ENCODE data around the gene TRIML1.
"Not testable (repeated sequence)": the region's sequence is repeated elsewhere in the genome, so short reads cannot be mapped to it uniquely, and the experiment has no call there.

The TRIML1 gene

DNA sequence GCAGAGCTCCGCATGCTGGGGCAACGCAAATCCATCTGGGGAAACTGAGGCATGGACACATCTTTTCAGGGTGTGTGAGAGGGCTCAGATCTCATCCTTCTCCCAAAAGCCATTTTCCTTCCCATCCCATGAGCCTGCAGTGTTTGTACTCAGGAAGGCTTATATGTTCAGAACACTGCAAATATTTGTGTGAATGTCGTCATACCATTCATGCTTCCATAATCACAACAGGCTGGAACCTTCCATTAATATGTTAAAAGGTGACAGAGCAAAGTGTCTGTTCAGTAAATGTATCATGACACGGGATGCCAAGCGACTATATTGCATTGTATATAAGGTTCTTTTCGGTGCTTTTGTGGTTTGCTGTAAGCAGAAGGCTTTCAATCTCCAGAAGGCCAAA is 8.5 kb downstream of the TRIML1 start:
- H3K4me3 ChIP-seq (ENCODE audit: low read depth, low read length), result no peak overlapping the region

- no peak overlapping the region for H3K4me3 ChIP-seq (ENCODE audit: low read depth, low read length)
Observed at GRCh38 chr4:188154668-188155405, 15.6 kb downstream of the TRIML1 start.

DNA sequence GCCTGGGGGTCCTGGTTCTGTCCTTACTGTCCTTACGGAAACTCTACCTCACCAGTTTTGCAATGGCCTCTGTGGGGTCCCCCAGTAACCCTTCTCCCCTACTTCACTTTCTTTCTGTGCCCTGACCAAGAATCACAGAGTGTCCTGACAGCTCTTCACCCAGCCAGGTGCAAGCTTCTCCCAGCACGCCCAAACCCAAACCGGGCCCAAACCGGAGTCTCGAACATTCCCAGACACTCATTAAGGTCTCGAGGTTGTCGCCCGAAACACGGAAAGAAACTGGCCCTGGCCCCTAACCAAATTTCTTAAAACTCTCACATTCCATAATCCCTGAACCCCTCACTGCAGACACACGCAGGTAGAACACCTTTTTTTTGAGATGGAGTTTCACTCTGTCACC is 19.1 kb downstream of the TRIML1 start:
- no peak overlapping the region for H3K4me3 ChIP-seq (ENCODE audit: low read depth, low read length)

DNA sequence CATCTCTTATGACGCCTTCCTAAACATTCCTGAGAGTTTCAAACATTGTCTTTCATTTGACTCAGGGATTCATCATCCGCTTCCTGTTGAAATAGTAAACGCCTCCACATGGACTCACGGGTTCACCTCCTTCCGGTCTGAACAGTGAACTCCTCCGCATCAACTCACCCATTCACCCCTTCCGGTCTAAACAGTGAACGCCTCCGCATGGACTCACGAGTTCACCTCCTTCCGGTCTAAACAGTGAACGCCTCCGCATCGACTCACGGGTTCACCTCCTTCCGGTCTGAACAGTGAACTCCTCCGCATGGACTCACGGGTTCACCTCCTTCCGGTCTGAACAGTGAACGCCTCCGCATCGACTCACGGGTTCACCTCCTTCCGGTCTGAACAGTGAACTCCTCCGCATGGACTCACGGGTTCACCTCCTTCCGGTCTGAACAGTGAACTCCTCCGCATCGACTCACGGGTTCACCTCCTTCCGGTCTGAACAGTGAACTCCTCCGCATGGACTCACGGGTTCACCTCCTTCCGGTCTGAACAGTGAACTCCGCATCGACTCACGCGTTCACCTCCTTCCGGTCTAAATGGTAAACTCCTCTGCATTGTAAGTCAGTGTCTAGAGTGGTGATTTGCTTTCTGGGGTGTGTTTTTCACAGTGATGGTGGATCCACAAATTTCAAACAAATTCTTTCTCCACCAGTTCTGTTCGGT is 20.4 kb downstream of the TRIML1 start:
- not testable (repeated sequence) for H3K4me3 ChIP-seq (ENCODE audit: low read depth, low read length)

DNA sequence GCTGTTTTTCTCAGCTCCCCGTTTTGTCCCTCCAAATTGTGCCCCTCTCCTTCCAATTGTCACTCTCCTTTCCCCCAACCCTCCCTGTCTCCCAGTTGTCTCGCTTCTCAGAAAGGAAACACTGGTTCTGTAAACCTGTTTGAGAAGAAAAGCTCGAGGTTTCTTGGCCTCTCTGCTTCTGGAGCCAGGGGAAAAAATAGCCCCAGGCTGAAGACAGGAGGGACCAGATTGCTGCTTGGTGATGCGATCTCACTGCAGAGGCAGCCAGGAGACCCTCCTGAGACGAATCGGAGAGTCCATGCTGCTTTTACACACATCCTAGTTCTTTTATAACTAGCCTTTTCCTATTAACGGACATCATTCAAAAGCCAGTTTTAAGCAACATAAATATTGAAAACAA is 21.2 kb downstream of the TRIML1 start:
- no peak overlapping the region for H3K4me3 ChIP-seq (ENCODE audit: low read depth, low read length)

DNA sequence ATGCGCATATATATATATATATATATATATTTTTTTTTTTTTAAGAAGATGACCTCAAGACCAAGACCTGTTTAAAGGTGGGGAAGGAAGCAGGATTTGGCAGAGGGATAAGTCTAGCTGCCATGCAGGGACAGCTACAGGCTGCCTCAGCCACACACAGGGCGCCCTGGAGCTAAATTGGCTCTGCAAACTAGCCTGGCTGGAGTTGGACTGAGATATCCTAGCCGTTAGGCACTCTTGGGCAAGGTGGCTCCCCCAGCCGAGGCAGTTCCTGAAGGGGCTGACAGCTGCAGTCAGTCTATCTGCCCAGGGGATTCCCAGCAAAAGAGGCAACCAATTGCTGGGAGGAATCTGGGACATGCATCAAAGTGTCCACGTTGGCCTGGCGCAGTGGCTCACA is 21.9 kb downstream of the TRIML1 start:
- no peak overlapping the region for H3K4me3 ChIP-seq (ENCODE audit: low read depth, low read length)

- no peak overlapping the region for H3K4me3 ChIP-seq (ENCODE audit: low read depth, low read length)
Observed at GRCh38 chr4:188162698-188163097, 23.5 kb downstream of the TRIML1 start.

GRCh38 chr4:188168726-188169373 is 29.6 kb downstream of the TRIML1 start:
- no peak overlapping the region for H3K4me3 ChIP-seq (ENCODE audit: low read depth, low read length)

GRCh38 chr4:188171551-188171950 is 32.3 kb downstream of the TRIML1 start:
- no peak overlapping the region for H3K4me3 ChIP-seq (ENCODE audit: low read depth, low read length)

- H3K4me3 ChIP-seq (ENCODE audit: low read depth, low read length), result no peak overlapping the region
Observed at GRCh38 chr4:188175288-188175687, 36.0 kb downstream of the TRIML1 start.

DNA sequence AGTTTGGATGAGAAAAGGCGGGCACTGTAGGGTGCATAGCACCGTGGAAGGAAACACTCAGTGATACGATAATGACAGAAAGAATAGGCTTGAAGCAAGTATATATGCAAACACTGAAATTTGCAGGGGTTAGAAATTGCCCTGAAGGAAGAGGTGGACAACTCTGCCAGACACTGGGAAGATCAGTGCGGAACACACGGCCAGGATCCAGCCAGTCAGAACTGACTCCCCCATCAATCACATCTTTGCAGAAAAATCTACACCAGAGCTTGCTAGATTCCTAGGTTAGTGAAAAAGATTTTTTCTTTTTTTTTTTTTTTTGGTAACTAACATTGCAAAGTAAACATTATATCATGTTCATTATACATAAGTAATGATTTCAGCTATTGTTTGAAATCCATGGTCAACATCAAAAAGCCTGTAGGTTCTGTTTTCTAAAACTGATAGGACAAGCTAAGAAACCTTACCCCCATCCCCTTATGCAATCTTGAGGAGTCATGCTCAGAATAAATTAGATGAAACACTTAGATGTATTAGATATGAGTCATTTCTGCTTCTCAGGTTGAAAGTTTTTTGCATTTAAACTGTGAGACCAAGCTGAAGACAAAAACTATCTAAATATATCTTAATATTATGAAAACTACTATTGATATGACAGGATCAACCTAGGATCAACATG is 38.9 kb downstream of the TRIML1 start:
- H3K4me3 ChIP-seq (ENCODE audit: low read depth, low read length), result no peak overlapping the region

DNA sequence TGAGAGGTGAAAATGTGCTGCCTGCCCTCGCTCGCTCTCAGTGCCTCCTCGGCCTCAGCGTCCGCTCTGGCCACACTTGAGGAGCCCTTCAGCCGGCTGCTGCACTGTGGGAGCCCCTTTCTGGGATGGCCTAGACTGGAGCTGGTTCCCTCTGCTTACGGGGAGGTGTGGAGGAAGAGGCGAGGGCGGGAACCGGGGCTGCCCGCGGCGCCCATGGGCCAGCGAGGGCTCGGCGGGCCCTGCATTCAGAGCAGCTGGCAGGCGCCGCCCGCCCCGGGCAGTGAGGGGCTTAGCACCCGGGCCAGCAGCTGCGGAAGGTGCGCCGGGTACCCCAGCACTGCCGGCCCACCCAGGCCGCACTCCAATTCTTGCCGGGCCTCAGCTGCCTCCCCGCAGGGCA is 39.6 kb downstream of the TRIML1 start:
- H3K4me3 ChIP-seq (ENCODE audit: low read depth, low read length), result no peak overlapping the region

- no peak overlapping the region for H3K4me3 ChIP-seq (ENCODE audit: low read depth, low read length)
Observed at GRCh38 chr4:188187106-188187505, 47.9 kb downstream of the TRIML1 start.

DNA sequence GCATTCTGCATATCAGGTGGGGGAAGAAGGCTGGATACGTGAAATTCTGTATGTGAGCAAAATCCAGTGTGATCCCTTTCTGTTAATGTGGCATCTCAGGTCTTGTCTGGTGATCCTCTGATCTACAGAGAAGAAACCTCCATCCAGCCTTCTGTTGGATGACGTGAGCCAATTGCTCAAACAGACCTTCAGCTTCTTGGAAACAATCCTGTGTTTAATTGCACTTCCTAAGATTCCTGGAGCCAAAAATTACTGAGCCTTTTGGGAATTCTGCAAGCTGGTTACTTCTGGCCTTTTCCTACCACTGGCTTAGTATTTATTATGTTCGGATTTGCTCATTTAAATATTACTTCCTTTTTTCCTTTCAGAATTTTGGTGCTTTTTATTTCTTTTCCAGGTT is 51.2 kb downstream of the TRIML1 start:
- H3K4me3 ChIP-seq (ENCODE audit: low read depth, low read length), result no peak overlapping the region

DNA sequence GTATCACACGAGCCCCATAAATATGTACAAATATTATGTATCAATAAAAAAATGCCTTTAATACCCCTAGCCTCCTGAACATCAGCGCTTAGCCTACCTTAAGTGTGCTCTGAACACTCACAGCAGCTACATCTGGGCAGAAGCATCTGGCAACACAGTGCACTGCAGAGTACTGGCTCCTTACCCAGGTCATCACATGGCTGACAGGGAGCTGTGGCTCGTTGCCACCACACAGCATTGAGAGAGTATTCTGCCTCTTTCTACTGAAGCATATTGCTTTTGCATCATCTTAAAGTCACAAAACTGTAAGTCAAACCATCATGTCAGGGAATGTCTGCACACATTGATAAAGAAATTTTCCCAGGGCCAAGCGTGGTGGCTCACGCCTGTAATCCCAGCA is 55.2 kb downstream of the TRIML1 start:
- no peak overlapping the region for H3K4me3 ChIP-seq (ENCODE audit: low read depth, low read length)

- H3K4me3 ChIP-seq (ENCODE audit: low read depth, low read length), result no peak overlapping the region
Observed at GRCh38 chr4:188195389-188195985, 56.2 kb downstream of the TRIML1 start.

DNA sequence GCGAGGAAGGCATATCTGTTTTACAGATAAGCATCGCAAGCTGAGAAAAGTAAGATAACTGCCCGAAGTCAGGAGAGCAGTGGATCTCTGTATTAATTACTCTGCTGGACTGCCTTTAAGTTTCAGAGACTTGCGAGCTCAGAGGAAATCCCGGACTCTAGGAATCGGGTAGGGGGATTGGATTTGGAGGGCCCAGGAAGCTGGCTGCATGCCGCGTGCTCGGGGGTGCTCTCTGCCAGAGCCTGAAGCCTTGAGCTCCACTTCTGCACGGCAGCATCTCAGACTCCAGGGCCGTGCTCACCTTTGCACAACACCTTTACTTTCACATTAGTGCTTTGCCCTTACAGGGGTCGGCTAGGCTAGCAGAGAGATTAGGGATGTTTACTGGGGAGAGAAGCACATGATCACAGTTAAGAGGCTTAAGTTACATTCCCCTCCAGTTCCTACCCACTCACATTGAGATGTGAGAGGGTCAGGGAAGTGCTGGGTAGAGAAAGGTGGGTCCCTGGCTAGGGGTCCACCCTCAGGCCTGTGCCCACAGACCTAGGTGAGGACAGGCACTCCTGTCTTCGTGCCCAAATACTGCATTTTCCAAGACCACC is 57.0 kb downstream of the TRIML1 start:
- H3K4me3 ChIP-seq (ENCODE audit: low read depth, low read length), result no peak overlapping the region
